Measurements from ENCODE around the gene ZNF791. TPM values are rescaled to one million over a fixed set of nuclear protein-coding genes. Genes with fewer than 3 reads are reported as not detected.
A peak's percentile ranks its signal among the peaks of the same experiment; 100 is the strongest.

Gene ZNF791
- total RNA-seq, 1 donor from 2014 or later = 60.7 TPM

GRCh38 chr19:12665671-12666264 lies 55.0 kb downstream of the ZNF791 start:
- no peaks in the 10 kb centered on the region for H4K20me1 ChIP-seq (ENCODE audit: low read depth)
- no peak for DNase-seq (ENCODE audit: low spot score)
- peak overlapping the region; percentile 11 for H2AFZ ChIP-seq (replicated peaks)
- peaks cover 41% of the 10 kb centered on the region for H3K79me2 ChIP-seq (ENCODE audit: low read depth)
- no peaks in the 10 kb centered on the region for H3K36me3 ChIP-seq
- H3K9ac ChIP-seq = peak overlapping the region; percentile 75
- no peaks in the 10 kb centered on the region for H3K27me3 ChIP-seq
- no peaks in the 10 kb centered on the region for H3K9me3 ChIP-seq (ENCODE audit: low read depth)
- TF ChIP-seq CTCF (IDR thresholded peaks at IDR 0.05) (no peak), EZH2phosphoT487 (IDR thresholded peaks at IDR 0.05) (no peak)
- Mint-ChIP-seq H3K4me3 (peak overlapping the region; percentile 97), H3K4me1 (peaks cover 30% of the 10 kb centered on the region), H3K27ac (no peak overlapping the region), H3K9me3 (no peaks in the 10 kb centered on the region), H3K36me3 (peaks cover 5% of the 10 kb centered on the region), H3K27me3 (ENCODE audit: insufficient read depth, low read depth) (peaks cover 9% of the 10 kb centered on the region)
- no peak overlapping the region for H3K27ac ChIP-seq
- peak overlapping the region; percentile 87 for H3K4me3 ChIP-seq
- H3F3A ChIP-seq (ENCODE audit: low read depth) = peaks cover 20% of the 10 kb centered on the region
- H3K4me2 ChIP-seq = peak overlapping the region; percentile 87
- H3K4me1 ChIP-seq = peaks cover 7% of the 10 kb centered on the region

GRCh38 chr19:12666265-12667048 lies 55.7 kb downstream of the ZNF791 start, which contains the start of the genes MAN2B1 and WDR83:
Gene MAN2B1 (minus strand): TSS chr19:12666742. CDS start chr19:12666701, 41 bp downstream.
Gene WDR83 (plus strand): TSS chr19:12666807. CDS start chr19:12669791, 2,984 bp downstream.
- H3K4me1 ChIP-seq = peaks cover 7% of the 10 kb centered on the region
- DNase-seq (ENCODE audit: low spot score) = peak; percentile 94
- peak within 1 kb of the TSS; percentile 87 for H3K4me2 ChIP-seq
- no peak within 1 kb of the TSS for H3K27ac ChIP-seq
- H3K9me3 ChIP-seq (ENCODE audit: low read depth) = no peaks in the 10 kb centered on the region
- H4K20me1 ChIP-seq (ENCODE audit: low read depth) = no peaks in the 10 kb centered on the region
- peak within 1 kb of the TSS; percentile 75 for H3K9ac ChIP-seq
- H3K36me3 ChIP-seq = no peaks in the 10 kb centered on the region
- H3K9me3 Mint-ChIP-seq = no peaks in the 10 kb centered on the region
- H3K27me3 ChIP-seq = no peaks in the 10 kb centered on the region
- H3K27ac Mint-ChIP-seq = peak within 1 kb of the TSS; percentile 66
- H3K4me3 Mint-ChIP-seq = peak within 1 kb of the TSS; percentile 97
- H2AFZ ChIP-seq (replicated peaks) = peak within 1 kb of the TSS; percentile 11
- peaks cover 25% of the 10 kb centered on the region for H3F3A ChIP-seq (ENCODE audit: low read depth)
- peaks cover 43% of the 10 kb centered on the region for H3K79me2 ChIP-seq (ENCODE audit: low read depth)
- TF ChIP-seq EZH2phosphoT487 (IDR thresholded peaks at IDR 0.05) (no peak), EZH2 (IDR thresholded peaks at IDR 0.05) (no peak), CTCF (IDR thresholded peaks at IDR 0.05) (no peak)
- peaks cover 30% of the 10 kb centered on the region for H3K4me1 Mint-ChIP-seq
- peak within 1 kb of the TSS; percentile 87 for H3K4me3 ChIP-seq
- H3K36me3 Mint-ChIP-seq = peaks cover 5% of the 10 kb centered on the region
- peaks cover 9% of the 10 kb centered on the region for H3K27me3 Mint-ChIP-seq (ENCODE audit: insufficient read depth, low read depth)

GRCh38 chr19:12667731-12668302 lies 57.1 kb downstream of the ZNF791 start:
- Histone ChIP-seq H3K4me2 (peak overlapping the region; percentile 92), H3K27ac (no peak overlapping the region), H4K20me1 (ENCODE audit: low read depth) (no peaks in the 10 kb centered on the region), H3K27me3 (no peaks in the 10 kb centered on the region), H3F3A (ENCODE audit: low read depth) (peaks cover 34% of the 10 kb centered on the region), H3K4me1 (peaks cover 7% of the 10 kb centered on the region), H3K79me2 (ENCODE audit: low read depth) (peaks cover 43% of the 10 kb centered on the region), H3K36me3 (no peaks in the 10 kb centered on the region), H3K4me3 (peak overlapping the region; percentile 87), H3K9ac (no peak overlapping the region), H2AFZ (replicated peaks) (no peak overlapping the region), H3K9me3 (ENCODE audit: low read depth) (no peaks in the 10 kb centered on the region)
- no peak overlapping the region for H3K27ac Mint-ChIP-seq
- H3K27me3 Mint-ChIP-seq (ENCODE audit: insufficient read depth, low read depth) = peaks cover 9% of the 10 kb centered on the region
- peaks cover 35% of the 10 kb centered on the region for H3K4me1 Mint-ChIP-seq
- no peak for DNase-seq (ENCODE audit: low spot score)
- H3K36me3 Mint-ChIP-seq = peaks cover 9% of the 10 kb centered on the region
- no peaks in the 10 kb centered on the region for H3K9me3 Mint-ChIP-seq
- TF ChIP-seq EZH2phosphoT487 (IDR thresholded peaks at IDR 0.05) = no peak
- H3K4me3 Mint-ChIP-seq = peak overlapping the region; percentile 97

All from neural progenitor cell (in vitro differentiated cells).